ENCODE measurements around the gene XRN2. TPM values are rescaled to one million over a fixed set of nuclear protein-coding genes. Genes with fewer than 3 reads are reported as not detected.

XRN2 gene
- total RNA-seq, 3 donors from 2014 or later (not counting 1 experiment from before 2014, with no cell fraction given) = 52.9 to 61.8 (median 57.4) TPM

DNA sequence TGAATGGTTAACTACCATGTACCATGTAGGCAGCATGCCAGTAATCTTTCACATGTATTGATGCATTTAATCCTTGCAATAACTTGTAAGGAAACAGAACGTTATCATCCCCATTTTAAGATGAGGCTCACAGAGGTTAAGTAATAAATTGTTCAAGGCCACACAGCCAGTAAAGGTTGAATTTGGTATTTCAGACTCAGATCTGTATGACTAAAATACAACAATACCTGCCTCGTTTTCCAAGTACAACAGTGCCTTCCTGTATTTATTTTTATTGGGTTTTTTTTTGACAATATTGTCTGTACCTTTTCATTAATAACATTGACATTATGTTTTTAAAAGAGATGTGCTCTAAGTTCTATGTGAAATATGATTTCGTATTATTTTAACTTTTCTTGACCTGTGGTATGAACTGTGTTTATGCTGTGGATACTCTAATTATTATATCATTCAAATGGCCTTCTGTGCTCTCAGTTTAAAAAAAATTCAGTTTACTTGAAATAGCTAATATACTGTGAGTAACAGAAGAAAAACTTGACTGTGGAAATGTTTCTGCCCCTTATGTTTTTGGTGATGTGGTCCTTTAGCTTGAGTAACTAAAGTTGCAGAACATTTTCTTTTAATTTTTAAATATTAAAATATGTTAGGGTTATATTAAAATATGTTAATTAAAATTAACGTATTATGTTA is 39.7 kb downstream of the XRN2 start:
- peaks cover 73% of the 10 kb centered on the region for H3K36me3 ChIP-seq (ENCODE audit: control insufficient read depth, insufficient read depth, low read length)
- H3K27ac ChIP-seq (ENCODE audit: low read length) = no peak overlapping the region
- peaks cover 9 to 12% of the 10 kb centered on the region in 2 donors for H3K4me1 Mint-ChIP-seq
- no peaks in the 10 kb centered on the region for H3K4me1 ChIP-seq (ENCODE audit: control insufficient read depth, insufficient read depth, low read length)
- intact Hi-C loops (cut with micrococcal nuclease) = no loop called here
- H3K9me3 Mint-ChIP-seq = no peaks in the 10 kb centered on the region
- WGBS (ENCODE audit: insufficient coverage) = 100% methylated on average over 1 of the region's 4 CpGs
- H3K27ac Mint-ChIP-seq = no peak overlapping the region
- TF ChIP-seq, protein P1, sequence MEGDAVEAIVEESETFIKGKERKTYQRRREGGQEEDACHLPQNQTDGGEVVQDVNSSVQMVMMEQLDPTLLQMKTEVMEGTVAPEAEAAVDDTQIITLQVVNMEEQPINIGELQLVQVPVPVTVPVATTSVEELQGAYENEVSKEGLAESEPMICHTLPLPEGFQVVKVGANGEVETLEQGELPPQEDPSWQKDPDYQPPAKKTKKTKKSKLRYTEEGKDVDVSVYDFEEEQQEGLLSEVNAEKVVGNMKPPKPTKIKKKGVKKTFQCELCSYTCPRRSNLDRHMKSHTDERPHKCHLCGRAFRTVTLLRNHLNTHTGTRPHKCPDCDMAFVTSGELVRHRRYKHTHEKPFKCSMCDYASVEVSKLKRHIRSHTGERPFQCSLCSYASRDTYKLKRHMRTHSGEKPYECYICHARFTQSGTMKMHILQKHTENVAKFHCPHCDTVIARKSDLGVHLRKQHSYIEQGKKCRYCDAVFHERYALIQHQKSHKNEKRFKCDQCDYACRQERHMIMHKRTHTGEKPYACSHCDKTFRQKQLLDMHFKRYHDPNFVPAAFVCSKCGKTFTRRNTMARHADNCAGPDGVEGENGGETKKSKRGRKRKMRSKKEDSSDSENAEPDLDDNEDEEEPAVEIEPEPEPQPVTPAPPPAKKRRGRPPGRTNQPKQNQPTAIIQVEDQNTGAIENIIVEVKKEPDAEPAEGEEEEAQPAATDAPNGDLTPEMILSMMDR (IDR thresholded peaks at IDR 0.05) = no peak
- no peak overlapping the region for H3K4me3 Mint-ChIP-seq
- H3K4me3 ChIP-seq (ENCODE audit: low read length) = no peak overlapping the region
- H3K9me3 ChIP-seq (ENCODE audit: control insufficient read depth, insufficient read depth, low read length) = no peaks in the 10 kb centered on the region
- DNase-seq (no peak), ATAC-seq (no peak)
- no peaks in the 10 kb centered on the region for H3K27me3 ChIP-seq (ENCODE audit: control insufficient read depth, insufficient read depth, low read length)
- H3K36me3 Mint-ChIP-seq = peaks cover 36% of the 10 kb centered on the region
- H3K27me3 Mint-ChIP-seq (ENCODE audit: low read depth in 2 of 2) = no peaks in the 10 kb centered on the region

DNA sequence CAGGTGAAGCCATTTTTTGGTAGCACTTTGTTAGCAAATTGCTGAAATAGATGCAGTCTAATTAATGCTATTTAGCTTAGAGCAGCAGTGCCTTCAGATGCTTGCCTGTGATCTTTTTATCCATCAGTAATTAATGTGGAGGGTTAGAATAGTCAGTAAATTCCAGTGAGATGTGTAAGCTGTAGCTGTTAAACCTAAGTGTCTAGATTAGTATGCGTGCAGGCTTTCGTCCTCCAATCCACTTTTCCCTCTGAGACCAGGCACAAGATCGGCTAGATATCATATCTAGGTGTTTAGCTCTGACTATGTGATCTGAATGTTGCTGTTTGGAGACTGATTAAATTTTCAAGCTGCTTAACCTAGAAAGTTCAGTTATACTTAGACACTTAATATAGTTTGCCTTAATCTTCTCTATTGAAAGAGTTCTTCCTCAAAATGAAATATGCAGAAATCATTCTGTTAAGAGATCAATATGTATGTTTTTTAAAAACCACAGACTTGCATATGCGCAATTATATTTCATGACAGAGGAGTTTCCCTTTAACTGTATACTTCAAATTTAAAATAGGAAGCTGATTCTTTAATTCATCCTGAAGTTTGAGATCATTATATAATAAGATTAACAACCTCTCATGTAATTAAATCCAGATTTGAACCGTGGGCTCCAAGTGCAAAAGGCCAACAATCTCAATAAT is 41.2 kb downstream of the XRN2 start:
- H3K36me3 Mint-ChIP-seq = peaks cover 34% of the 10 kb centered on the region
- intact Hi-C loops (cut with micrococcal nuclease) = no loop called here
- H3K27ac ChIP-seq (ENCODE audit: low read length) = no peak overlapping the region

DNA sequence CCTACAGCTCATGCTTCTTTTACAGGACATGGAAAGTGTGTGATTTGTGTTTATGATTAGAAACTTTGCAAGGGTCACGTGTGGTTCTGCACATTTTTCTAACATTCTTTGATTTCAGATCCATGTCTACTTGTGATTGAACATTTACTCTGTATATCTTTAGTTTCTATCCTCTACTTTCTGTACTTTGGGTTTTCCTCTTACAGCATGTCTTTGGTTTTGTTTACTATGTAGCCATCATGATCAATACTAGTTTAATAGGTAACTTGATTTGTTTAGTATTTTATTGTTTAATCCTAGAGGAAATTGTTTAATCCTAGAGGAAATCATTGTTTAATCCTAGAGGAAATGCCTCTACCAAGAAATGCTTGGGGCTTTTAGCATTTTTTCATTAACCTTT is 41.8 kb downstream of the XRN2 start:
- Histone ChIP-seq H3K4me1 (ENCODE audit: control insufficient read depth, insufficient read depth, low read length) (no peaks in the 10 kb centered on the region), H3K27ac (ENCODE audit: low read length) (no peak overlapping the region), H3K4me3 (ENCODE audit: low read length) (no peak overlapping the region), H3K36me3 (ENCODE audit: control insufficient read depth, insufficient read depth, low read length) (peaks cover 76% of the 10 kb centered on the region), H3K27me3 (ENCODE audit: control insufficient read depth, insufficient read depth, low read length) (no peaks in the 10 kb centered on the region), H3K9me3 (ENCODE audit: control insufficient read depth, insufficient read depth, low read length) (no peaks in the 10 kb centered on the region)
- Mint-ChIP-seq H3K4me1 (peaks cover 9 to 12% of the 10 kb centered on the region in 2 donors), H3K36me3 (peaks cover 30% of the 10 kb centered on the region), H3K27me3 (ENCODE audit: low read depth in 2 of 2) (no peaks in the 10 kb centered on the region), H3K4me3 (no peak overlapping the region), H3K27ac (no peak overlapping the region), H3K9me3 (no peaks in the 10 kb centered on the region)
- WGBS (ENCODE audit: insufficient coverage) = no CpG with 5 or more reads among the region's 1 CpG
- DNase-seq = no peak
- intact Hi-C loops (cut with micrococcal nuclease) = no loop called here
- ATAC-seq = no peak
- TF ChIP-seq, protein P1 (IDR thresholded peaks at IDR 0.05) = no peak

More for the DNA sequence above, 41.2 kb downstream of the XRN2 start:
- Mint-ChIP-seq H3K27me3 (ENCODE audit: low read depth in 2 of 2) (no peaks in the 10 kb centered on the region), H3K4me1 (peaks cover 9 to 12% of the 10 kb centered on the region in 2 donors), H3K4me3 (no peak overlapping the region), H3K9me3 (no peaks in the 10 kb centered on the region), H3K27ac (no peak overlapping the region)
- no peak for DNase-seq
- TF ChIP-seq, protein P1 (IDR thresholded peaks at IDR 0.05) = no peak
- ATAC-seq = no peak
- H3K4me1 ChIP-seq (ENCODE audit: control insufficient read depth, insufficient read depth, low read length) = no peaks in the 10 kb centered on the region
- no peak overlapping the region for H3K4me3 ChIP-seq (ENCODE audit: low read length)
- H3K27me3 ChIP-seq (ENCODE audit: control insufficient read depth, insufficient read depth, low read length) = no peaks in the 10 kb centered on the region
- H3K36me3 ChIP-seq (ENCODE audit: control insufficient read depth, insufficient read depth, low read length) = peaks cover 81% of the 10 kb centered on the region
- H3K9me3 ChIP-seq (ENCODE audit: control insufficient read depth, insufficient read depth, low read length) = no peaks in the 10 kb centered on the region
- 98% methylated on average over 4 of the region's 5 CpGs for WGBS (ENCODE audit: insufficient coverage)

All from natural killer cell (primary cell).